HG02642 (cell line): Measurements from ENCODE around the gene CNTLN.
"Not testable (repeated sequence)": the region's sequence is repeated elsewhere in the genome, so short reads cannot be mapped to it uniquely, and the experiment has no call there.

Source experiments
- ATAC-seq: cut with Tn5 transposase; IDR thresholded peaks from one replicate; pipeline ENCODE4 v1.9.1; 2021; ENCODE audit warnings: mild to moderate bottlenecking; ENCODE audit not compliant: unreplicated experiment, poor library complexity

CNTLN gene

DNA sequence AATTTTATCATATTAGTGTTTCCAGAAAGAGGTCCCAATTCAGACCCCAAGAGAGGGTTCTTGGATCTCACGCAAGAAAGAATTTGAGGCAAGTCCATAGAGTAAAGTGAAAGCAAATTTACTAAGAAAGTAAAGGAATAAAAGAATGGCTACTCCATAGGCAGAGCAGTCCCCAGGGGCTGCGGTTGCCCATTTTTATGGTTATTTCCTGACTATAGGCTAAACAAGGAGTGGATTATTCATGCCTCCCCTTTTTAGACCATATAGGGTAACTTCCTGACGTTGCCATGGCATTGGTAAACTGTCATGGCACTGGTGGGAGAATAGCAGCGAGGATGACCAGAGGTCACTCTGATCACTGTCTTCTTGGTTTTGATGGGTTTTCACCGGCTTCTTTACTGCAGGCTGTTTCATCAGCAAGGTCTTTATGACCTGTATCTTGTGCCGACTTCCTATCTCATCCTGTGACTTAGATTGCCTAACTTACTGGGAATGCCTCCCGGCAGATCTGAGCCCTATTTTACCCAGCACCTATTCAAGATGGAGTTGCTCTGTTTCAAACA is 262.4 kb downstream of the CNTLN start:
- ATAC-seq: not testable (repeated sequence)

DNA sequence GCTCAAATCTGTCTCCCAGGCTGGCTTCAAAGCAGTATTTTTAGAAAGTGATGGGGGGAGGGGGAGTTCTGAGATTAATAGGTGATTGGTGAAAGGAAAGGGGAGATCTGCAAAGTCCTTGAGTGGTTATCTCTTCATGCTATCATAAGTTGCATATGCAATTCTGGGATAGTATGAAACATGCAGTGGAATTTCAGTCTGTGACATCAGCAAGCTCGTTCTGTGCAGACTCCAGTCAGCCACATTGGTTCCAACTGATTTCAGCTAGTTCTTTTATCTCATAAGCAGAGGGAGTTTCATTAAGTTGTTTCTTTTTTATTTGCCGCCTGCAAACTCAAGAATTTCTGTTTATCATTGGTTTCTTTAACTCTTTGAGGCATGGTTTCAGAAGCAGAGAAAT is 263.5 kb downstream of the CNTLN start:
- ATAC-seq: no peak

DNA sequence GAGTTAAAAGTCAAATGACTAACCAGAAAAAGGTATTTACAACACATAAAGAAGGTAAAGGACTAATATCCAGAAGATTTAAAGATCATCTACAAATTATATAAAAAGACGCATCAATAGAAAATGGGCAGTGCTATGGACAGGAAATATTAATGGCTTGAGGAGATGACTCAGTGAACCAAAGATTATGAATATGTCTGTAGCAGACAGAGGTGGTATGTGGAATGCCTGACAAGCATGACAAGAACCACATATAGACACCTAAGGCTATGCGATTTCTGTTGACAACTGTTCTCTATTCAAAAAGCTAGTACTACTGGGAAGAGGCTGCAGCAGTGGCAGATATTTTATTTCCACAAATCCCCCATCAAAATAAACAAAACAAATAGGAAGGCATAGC is 267.0 kb downstream of the CNTLN start:
- no peak for ATAC-seq

DNA sequence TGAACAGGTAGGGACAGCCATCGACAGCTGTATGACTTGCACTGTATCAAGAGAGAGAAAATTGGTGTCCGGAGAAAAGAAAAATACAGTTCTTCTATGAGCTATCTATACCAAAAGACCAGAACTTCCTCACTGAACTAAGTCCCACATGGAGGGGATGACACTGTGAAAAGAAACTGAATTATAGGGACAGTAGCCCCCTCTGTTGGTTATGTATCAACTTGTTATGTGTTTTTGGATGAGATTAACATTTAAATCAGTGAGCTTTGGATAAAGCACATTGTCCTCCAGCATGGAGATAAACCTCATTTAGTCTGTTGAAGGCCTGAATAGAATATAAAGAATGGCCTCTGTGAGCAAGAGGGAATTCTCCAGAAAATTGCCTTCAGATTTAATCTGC is 267.5 kb downstream of the CNTLN start:
- no peak for ATAC-seq

DNA sequence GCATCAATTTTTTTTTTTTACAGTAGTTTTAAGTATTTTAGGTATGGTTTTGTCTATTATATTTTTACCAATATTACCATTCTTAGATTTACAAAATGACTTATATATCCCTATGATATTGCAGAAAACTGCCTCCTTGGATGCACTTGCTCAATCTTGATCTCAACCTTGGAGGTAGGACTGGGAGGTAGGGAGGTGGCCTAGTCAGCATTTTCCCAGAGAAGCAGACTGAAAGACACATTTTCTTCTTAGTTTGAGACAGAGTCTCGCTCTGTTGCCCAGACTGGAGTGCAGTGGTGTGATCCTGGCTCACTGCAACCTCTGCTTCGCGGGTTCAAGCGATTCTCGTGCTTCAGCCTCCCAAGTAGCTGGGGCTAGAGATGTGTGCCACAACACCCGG is 268.7 kb downstream of the CNTLN start:
- no peak for ATAC-seq

DNA sequence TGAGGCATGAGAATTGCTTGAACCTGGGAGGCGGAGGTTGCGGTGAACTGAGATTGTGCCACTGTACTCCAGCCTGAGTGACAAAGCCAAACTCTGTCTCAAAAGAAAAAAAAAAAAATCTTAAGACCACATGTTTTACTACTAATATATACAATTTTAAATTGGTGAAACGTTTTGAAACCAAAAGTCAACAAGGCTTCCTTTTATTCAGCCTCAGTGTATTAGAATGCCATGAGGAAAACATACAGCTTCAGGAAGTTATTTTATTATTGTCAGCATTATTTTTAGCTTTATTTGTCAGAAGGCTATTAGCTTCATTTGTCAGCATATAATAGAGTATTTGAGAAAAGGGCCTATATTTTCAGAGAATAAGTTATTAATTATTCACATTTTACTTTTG is 280.1 kb downstream of the CNTLN start:
- no peak for ATAC-seq

DNA sequence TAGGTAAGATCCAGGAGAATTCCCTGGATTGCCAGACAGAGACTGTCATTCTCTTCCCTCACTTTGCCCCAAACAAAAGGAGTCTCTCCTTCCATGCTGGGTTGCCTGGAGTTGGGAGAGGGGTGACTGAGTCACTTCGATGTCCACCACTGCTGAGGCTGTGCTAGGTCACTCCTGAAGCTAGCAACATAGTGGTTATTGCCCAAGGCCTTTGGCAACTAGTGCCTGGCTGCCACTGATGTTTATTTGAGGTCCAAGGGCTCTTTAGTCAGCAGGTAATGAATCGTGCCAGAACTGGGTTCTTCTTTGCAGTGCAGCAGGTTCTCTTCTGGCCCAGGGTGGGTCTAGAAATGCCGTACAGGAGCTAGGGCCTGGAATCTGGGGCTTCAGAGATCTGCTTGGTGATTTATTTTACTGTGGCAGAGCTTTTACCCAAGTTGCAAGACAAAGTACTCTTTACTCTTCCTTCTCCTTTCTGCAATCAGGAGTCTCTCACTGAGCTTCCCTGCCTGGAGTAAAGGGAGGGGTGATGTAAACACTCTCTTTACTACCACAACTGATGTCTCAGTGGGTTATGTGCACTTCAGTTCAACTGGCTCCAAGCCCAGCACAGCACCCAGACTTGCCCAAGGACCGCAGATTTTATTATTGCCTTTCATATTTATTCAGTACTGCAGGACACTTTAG is 288.3 kb downstream of the CNTLN start:
- ATAC-seq: no peak

DNA sequence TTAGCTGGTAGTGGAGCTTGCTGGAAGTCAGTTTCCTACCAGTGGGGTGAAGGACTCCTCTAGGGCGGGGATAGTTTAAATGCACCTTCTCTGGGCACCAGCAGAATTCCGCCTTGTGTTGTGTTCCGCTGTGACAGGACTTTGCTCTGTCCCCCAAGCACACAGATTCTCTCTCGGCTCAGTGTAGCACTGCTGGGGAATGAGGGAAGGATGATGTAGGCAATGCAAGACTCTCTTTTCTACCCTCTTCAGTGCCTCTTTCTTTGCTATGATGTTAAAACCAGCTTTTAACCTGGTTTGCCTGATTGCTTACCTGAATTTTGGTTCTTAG is 288.8 kb downstream of the CNTLN start:
- ATAC-seq: no peak

DNA sequence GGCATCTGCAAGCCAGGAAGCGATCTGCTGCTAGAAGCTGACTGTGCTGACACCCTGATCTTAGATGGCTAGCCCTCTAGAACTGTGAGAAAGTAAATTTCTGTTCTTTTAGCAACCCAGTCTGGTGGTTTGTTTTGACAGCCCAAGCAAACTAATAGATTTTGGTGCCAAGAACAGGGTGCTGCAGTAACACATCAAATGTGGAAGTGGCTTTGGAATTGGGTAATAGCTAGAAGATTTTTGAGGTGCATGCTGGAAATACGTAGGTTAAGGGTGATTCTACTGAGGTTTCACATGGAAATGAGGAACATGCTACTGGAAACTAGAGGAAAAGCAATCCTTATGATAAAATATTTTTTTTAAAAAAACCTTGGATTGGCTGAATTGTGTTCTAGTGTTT is 290.5 kb downstream of the CNTLN start:
- no peak for ATAC-seq

DNA sequence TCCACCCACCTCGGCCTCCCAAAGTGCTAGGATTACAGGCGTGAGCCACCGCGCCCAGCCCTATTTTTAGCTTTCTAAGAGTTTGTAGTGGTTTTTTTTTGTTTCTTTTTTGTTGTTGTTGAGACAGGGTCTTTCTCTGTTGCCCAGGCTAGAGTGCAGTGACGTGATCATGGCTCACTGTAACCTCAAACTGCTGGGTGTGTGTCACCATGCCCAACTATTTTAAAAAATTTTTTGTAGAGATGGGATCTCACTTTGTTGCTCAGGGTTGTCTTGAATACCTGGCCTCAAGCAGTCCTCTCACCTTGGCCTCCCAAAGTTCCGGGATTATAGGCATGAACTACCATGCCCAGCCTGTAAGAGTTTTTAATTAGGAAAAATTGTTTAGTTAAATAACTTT is 298.7 kb downstream of the CNTLN start:
- no peak for ATAC-seq

DNA sequence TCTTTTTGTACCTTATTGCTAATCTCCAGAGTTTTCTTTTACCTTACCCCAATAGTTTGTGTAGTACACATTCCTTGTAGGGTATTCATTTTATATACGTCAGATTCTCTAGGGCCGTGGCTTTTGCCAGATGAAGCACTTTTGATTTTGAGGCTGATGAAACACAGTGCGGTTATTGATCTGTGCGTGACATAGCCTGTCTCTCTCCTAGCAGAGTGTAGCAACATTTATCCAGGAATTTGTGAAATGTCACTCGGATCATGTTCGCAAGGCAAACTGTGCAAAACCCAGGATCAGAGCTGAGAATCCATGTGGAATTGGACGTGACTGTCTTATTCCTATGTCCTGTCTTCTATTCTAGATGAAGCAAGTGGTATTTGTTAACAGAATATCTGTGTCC is 302.0 kb downstream of the CNTLN start:
- no peak for ATAC-seq

DNA sequence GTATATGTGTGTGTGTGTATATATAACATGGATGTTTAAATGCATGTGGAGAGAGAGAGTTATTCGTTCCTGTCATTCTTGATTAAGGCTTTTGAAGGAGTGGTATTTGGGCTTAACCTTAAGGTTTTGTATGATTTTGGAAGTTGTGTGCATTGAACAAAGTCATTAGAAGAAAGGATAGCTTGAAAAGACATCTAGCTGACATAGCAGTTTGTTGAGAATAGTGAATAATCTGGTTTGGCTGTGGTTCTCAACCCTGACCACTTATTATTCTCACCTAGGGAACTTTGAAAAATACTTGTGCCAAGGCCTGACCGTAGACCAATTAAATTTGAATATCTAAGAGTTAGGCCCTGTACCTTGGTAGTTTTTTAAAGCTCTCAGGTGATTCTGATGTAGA is 303.0 kb downstream of the CNTLN start:
- no peak for ATAC-seq

DNA sequence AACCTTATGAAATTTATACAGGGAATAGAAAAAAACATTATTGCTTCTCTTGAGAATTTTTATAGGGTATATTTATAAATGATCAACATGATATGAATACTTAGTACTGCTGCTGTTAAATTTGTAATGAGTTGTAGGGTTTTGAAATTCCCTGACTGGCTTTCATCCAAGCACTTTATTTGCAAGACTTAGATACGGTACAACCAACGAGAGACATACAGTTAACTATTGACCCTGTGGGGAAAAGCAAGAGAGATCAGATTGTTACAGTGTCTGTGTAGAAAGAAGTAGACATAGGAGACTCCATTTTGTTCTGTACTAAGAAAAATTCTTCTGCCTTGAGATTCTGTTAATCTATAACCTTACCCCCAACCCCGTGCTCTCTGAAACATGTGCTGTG is 310.3 kb downstream of the CNTLN start:
- not testable (repeated sequence) for ATAC-seq

DNA sequence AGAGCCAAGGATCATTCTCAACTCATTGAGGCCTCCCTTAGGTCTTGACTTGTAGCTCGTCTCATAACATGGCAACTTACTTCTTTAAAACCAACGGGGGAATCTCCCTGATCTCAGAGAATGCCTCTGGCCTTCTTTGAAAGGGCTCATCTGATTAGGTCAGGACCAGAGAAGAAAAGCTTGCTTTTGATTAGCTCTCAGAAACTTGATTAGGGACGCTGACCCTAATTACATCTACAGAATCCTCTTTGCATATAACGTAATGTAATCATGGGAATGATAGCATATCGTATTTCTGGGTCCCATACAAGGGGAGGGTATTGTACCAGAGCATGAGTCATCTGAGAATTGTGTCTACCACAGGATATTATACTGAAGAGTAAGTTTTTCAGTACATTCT is 318.9 kb downstream of the CNTLN start:
- ATAC-seq: no peak

DNA sequence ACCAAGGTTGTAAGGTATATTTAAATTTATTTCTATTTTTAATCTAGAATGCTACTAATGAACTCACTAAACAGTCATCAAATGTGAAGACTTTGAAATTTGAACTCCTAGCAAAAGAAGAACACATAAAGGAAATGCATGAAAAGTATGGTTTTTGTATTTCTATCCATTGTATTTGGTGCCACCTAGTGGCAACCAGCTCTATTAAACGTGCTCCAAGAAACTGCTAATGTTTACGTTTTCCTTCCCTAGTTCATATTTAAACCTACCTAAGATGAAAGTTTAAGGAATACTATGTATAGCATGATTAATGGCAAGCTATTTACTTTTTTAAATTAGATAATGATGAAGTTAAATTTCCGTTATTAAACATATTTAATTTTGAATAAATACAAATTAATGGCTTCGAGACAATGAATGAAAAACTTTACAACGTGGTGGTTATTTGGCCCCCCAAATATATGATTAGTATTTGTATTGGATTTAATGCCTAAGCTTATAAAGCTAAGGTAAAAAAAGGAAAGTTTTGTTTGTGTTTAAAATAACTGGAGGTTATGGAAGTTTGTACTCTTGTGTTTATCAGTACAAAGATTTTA is 328.1 kb downstream of the CNTLN start:
- ATAC-seq: no peak

DNA sequence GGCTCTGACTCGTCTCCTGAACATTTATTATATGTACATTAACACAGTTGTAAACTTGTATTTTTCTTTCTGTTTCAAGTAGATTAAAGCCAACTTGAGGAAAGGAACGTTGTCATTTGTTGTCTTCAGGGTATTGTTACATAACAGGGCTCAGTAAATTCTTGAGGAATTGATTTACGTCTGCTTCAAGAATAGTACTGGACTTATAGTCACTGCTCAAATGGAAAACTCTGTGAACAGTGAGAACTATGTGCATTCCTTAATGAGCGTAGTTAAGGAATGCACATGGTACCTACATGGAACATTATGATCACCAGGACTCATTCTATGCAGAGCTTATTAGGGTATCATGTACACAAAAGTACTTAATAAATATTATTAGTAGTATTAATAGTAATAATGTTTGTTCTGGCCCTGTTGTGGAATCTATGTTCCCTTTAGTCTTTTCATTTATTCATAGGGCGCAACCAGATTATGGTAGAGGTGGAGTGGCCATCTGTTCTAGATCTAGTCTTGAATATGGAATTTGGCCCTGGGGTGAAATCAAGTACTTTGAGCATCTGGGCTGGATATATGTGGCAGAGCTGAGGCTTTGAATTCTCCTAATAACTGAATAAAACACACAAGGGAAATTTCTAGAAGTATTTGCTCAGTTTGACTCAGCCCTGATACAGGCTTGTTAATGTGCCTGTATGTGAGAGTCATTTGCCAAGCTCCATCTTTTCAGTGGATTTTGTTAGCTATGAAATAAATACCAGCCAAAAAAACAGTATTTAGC is 335.4 kb downstream of the CNTLN start:
- ATAC-seq: no peak

DNA sequence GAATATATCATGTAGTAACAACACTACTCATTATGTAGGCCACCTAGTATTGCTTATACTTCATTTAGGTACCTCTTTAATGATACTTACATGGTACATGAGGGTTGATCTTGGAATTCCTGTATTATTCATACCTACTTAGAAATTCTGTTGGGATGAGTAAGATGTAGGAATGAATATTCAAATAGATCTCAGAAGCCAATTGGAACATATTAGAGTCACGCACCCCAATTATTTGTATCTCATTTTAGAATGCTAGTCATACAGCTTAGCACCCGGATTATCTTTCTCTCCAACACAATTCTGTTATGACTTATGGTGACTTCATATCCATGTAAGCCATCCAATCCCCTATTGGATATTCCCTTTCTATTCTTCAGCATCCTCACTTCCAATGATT is 337.3 kb downstream of the CNTLN start:
- no peak for ATAC-seq

DNA sequence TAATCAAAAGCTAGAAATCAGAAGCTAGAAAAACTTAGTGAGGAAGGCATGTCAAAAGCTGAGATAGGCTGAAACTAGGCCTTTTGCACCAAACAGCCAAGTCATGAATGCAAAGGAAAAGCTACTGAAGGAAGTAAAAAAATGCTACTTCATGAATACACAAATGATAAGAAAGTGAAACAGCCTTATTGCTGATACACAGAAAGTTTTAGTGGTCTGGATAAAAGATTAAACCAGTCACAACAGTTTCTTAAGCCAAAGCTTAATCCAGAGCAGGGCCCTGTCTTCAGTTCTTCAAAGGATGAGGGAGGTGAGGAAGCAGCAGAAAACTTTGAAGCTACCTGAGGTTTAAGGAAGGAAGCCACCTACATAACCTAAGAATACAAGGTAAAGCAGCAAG is 341.6 kb downstream of the CNTLN start:
- peak; percentile 52 for ATAC-seq

DNA sequence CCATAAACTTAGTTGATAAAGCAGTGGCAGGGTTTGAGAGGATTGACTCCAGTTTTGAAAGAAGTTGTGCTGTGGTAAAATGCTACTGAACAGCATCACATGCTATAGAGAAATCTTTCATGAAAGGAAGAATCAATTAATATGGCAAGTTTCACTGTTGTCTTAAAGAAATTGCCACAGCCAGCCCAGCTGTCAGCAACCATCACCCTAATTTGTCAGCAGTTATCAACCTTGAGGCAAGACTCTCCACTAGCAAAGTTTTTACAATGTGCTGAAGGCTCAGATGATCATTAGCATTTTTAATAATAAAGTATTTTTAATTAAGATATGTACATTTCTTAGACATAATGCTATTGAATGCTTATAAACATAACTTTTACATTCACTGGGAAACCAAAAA is 343.0 kb downstream of the CNTLN start:
- no peak for ATAC-seq

DNA sequence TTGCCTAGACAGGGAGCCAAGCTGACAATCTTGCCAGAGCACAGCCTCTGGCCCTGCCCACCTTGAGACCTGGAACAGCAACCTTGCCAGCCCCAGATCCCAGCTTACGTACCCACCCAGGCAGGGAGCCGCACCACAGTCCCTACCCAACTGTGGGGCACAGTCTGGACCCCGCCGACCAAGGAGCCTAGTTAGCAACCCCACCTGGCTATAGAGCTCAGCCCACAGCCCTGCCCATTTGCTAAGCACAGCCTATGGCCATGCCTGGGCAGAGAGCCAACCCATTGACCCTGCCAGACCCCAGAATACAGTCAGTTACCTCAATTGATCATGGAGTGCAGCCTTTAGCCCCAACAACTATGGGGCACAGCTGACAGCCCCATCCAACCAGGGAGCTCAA is 346.1 kb downstream of the CNTLN start:
- no peak for ATAC-seq

DNA sequence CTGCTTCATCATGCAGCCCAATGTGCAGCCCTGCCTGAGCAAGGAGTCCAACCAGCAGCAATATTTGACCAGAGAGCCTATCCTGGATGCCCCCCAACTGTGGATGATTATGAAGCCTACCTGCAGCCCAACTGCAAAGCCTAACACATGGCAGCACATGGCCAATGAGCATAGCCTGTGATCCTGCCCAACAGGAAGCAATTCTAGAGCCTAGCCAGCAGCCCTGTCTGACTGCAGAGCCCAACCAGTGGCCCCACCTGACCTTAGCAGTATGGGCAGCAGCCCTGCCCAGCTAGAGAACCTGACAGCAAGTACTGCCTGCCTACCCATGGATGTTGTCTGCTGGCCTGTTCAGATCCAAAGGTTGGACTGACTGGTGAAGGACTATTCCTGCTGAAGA is 346.7 kb downstream of the CNTLN start:
- ATAC-seq: no peak

DNA sequence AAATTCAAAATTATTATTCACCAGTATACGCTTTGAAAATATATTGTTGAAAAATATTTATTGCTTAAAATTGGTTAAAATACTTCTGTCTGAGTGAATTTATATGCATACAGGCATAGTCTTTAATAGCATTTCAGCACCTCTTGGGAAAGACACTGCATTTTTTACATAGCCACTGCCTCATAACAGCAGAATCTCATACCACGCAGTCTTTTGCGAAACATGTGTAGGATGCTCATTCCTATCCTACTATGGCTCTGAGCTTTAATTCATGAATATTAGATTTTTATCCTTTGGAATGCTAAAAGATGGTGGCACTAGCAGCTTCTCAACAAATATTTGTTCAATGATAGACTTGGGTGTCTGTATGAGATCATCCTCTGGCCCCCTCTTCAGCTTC is 350.1 kb downstream of the CNTLN start:
- ATAC-seq: no peak
